HK-2 (cell line): ENCODE measurements around the gene SLC16A5.
A peak's percentile ranks its signal among the peaks of the same experiment; 100 is the strongest.
"Not testable (repeated sequence)": the region's sequence is repeated elsewhere in the genome, so short reads cannot be mapped to it uniquely, and the experiment has no call there.

Experiments used
- DNase-seq: peaks from one replicate; pipeline ENCODE4 v3.0.0-alpha.2; 2018; ENCODE audit not compliant: unreplicated experiment

Gene SLC16A5

GRCh38 chr17:75064040-75064439 lies 23.7 kb upstream of the SLC16A5 start:
- no peak for DNase-seq

DNA sequence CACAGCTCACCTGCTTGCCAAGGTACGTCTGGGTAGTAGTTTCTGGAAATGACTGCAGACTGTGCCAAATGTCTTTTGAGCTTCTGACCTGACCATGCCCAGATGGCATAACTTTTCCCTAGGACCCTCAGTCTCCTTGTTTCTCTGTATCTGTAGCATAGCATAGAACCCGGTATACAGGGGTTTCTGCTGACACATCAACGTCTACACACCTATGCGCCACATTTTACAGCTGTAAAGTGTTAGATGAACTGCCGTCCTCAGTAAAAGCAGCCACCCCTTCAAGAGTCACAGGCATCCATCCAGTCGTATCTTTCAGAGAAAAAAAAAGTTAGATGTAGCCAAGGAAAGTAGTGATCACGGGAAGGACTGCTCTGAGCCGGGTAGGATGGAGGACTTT lies 23.3 kb upstream of the SLC16A5 start:
- no peak for DNase-seq

DNA sequence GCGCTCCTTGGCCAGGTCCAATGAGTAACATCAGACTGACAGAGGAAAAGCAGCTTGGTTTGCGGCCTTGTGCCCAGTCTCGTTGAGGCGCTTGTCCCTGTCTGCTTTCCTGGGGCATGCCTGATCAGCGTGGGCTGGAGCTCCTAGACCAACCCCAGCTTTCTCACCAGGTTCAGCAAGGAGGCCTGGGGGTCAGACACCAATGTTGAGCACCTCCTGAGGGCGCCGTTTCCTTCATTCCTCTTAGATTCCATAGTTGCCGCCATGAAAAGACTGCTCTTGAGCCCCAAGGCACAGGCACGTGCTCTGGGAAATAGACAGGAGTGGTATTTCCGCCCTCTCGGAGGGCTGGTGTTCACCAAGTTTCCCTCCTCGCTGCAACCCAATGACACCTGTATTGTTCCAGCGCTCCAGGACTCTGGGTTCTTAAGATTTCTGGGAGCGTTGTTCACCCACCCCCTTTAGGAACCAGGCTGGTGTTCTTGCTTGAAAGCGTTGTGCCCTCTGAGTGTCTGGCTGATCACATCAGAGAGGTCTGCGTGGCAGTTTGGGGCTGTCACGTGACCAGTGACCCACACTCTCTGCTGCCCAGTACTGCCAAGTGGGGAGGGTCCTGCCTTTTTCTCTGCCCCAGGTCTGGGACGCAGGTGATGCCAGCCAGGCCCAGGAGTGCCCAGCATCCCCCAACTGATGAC lies 22.7 kb upstream of the SLC16A5 start:
- no peak for DNase-seq

- no peak for DNase-seq
These were observed 22.1 kb upstream of the SLC16A5 start for GRCh38 chr17:75065562-75066151.

- DNase-seq: no peak
These were observed 19.9 kb upstream of the SLC16A5 start for GRCh38 chr17:75067856-75068255.

DNA sequence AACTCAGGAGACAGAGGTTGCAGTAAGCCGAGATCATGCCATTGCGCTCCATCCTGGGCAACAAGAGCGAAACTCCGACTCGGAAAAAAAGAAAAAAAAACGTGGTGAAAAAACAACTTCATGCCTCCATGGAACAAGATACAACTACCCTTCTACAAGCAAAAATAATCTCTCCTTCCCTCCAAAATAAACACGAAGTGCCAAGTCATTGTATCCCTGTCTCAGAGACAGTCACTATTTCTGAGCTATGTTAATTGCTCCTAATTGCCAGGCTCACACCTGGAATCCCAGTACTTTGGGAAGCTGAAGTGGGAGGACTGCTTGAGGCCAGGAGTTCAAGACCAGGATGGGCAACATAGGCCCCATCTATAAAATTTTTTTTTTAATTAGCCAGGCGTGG lies 19.0 kb upstream of the SLC16A5 start:
- DNase-seq: no peak

- no peak for DNase-seq
These were observed 18.0 kb upstream of the SLC16A5 start for GRCh38 chr17:75069783-75070182.

DNA sequence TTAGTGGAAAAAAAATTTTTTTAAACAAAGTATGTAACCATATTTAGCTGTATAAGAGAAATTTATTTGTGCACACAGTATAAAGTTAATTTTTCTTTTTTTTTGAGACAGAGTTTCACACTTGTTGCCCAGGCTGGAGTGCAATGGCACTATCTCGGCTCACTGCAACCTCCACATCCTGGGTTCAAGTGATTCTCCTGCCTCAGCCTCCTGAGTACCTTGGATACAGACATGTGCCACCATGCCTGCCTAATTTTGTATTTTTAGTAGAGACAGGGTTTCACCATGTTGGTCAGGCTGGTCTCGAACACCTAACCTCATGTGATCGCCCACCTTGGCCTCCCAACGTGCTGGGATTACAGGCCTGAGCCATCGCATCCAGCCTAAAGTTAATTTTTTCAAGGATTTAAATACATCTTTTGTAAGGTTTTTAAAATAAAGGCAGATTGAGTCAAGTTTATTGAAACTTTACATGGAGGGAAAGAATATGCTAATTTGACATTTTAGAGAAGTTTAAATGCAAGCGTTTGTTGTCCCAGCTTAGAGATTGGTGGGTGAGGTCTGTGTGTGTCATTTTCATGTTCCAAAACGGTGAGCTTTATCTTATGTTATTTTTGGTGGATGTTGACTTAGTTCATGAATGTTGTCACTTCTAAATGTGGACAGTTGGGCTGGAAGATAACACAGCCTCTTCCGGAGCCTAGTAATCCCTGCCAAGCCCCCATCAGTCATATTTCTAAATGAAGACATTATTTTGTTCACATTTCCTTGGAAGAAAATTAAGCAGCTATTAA lies 16.1 kb upstream of the SLC16A5 start:
- DNase-seq: not testable (repeated sequence)

DNA sequence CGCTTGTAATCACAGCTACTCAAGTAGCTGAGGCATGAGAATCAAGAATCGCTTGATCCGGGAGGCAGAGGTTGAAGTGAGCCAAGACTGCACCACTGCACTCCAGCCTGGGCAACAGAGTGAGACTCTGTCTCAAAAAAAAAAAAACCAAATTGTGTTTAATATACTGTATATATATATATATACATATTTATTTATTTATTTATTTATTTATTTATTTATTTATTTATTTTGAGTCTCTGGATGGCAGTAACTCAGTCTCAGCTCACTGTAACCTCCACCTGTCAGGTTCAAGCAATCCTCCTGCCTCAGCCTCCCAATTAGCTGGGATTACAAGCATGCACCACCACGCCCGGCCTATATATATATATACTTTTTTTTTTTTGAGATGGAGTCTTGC lies 14.8 kb upstream of the SLC16A5 start:
- DNase-seq: not testable (repeated sequence)

DNA sequence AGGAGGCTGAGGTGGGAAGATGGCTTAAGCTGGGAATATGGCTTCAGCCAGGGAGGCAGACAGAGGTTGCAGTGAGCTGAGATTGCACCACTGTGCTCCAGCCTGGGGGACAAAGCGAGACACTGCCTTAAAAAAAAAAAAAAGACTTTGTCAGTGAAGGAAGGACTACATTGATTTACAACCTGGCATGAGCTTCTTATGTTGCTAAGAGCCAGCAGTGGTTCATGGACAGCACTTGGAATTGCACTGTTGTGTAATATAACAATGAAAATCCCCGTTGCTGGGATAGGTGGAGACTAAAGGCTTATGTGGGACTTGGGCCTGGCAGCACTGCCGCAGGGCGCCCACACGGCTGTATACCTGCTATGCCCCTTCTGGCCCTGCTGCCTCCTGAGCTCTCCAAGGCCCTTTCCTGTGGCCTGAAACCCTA lies 14.1 kb upstream of the SLC16A5 start:
- DNase-seq: no peak

GRCh38 chr17:75074532-75074931 lies 13.2 kb upstream of the SLC16A5 start:
- DNase-seq: no peak

GRCh38 chr17:75075597-75076336 lies 12.0 kb upstream of the SLC16A5 start:
- DNase-seq: no peak

- no peak for DNase-seq
These were observed 10.7 kb upstream of the SLC16A5 start for GRCh38 chr17:75077072-75077495.

- DNase-seq: no peak
These were observed 10.1 kb upstream of the SLC16A5 start for GRCh38 chr17:75077496-75078283.

GRCh38 chr17:75078284-75079022 lies 9.3 kb upstream of the SLC16A5 start:
- peak; percentile 84 for DNase-seq

DNA sequence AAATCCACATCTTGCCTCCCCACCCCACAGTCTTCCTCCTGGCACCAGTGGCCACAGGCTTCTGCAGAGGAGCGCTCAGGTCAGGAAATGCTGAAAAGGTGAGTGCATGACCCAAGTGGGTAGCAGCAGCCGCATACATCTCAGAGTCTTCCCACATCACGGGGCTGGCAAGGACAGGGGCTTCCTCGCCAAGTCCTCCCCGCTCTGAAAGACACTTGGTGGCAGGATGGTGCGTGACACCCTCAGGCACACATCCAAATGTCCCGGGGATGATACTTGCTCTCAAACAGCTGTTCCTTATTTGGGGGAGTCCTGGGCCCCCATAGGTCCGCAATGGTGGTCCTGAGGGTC lies 8.8 kb upstream of the SLC16A5 start:
- DNase-seq: no peak

- DNase-seq: no peak
These were observed 5.9 kb upstream of the SLC16A5 start for GRCh38 chr17:75081611-75082540.

- no peak for DNase-seq
These were observed 5.1 kb upstream of the SLC16A5 start for GRCh38 chr17:75082683-75083082.

- DNase-seq: no peak
These were observed 3.6 kb upstream of the SLC16A5 start for GRCh38 chr17:75084039-75084660.
